Esophagus (tissue), 2 donors: ENCODE data around the gene SORCS3. TPM values are rescaled to one million over a fixed set of nuclear protein-coding genes. Genes with fewer than 3 reads are reported as not detected.

ENCODE experiments used
- H3K27ac ChIP-seq, 2 donors: one replicate each; pipeline ENCODE4 v1.5.1; 2013; ENCODE audit warnings: low read depth in 2 of 2, mild to moderate bottlenecking in 2 of 2, inconsistent platforms in 1 of 2, low read length in 1 of 2, moderate library complexity in 1 of 2
- H3K27me3 ChIP-seq, 2 donors: one replicate each; pipeline ENCODE4 v1.6.1; 2013; ENCODE audit warnings: low read length in 2 of 2, control low read depth in 1 of 2, mild to moderate bottlenecking in 1 of 2; ENCODE audit not compliant: insufficient read depth in 2 of 2, control insufficient read depth in 1 of 2
- H3K36me3 ChIP-seq, 2 donors: one replicate each; pipeline ENCODE4 v1.6.1; 2013; ENCODE audit warnings: low read length in 1 of 2; ENCODE audit not compliant: control insufficient read depth in 2 of 2, insufficient read depth in 2 of 2
- H3K4me1 ChIP-seq, 2 donors: one replicate each; pipeline ENCODE4 v1.6.1; 2013; ENCODE audit warnings: low read length in 1 of 2; ENCODE audit not compliant: control insufficient read depth in 2 of 2, insufficient read depth in 2 of 2
- H3K4me3 ChIP-seq, 2 donors: one replicate each; pipeline ENCODE4 v1.5.1; 2013; ENCODE audit warnings: low read length in 2 of 2, mild to moderate bottlenecking in 2 of 2, low read depth in 1 of 2, moderate library complexity in 1 of 2
- H3K9me3 ChIP-seq, 2 donors: one replicate each; pipeline ENCODE4 v1.6.1; 2013; ENCODE audit warnings: mild to moderate bottlenecking in 2 of 2, low read depth in 1 of 2, low read length in 1 of 2, moderate library complexity in 1 of 2; ENCODE audit not compliant: control insufficient read depth in 2 of 2, insufficient read depth in 1 of 2
- WGBS, 2 donors: extraction: QIAGEN DNeasy Blood & Tissue Kit; methylation state at CpG; one replicate each; pipeline ENCODE4 v1.1.7; 2013; 5-methylcytosine and 5-hydroxymethylcytosine counted together
- polyA plus RNA-seq, 2 donors: library from polyadenylated mRNA; stranded (reverse); fragments of 200-250 nt; gene quantifications; one replicate each; pipeline ENCODE4 v1.2.3, GENCODE V29; 2013
- donor health status: healthy with polysubstance abuse.
- donor health status: Bipolar disorder and iron deficiency.

Gene SORCS3
- polyA plus RNA-seq, 2 donors: 0.02 to 0.04 TPM

DNA sequence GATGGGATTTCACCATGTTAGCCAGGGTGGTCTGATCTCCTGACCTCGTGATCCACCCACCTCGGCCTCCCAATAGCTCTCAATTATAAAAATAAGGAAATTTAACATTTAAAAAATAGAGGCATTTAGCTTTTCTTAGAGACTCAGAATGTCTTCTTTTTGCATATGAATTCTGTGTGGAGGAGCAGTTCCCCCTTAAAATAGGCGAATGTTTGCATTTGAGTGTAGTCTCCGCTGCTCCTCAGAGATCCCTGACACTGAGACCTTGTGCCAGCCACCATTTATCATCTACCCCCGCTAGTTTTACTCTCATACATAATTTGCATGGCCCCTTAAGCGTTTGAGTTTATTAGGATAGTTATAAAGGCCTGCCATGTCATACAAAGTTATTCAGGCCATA, 461.9 kb downstream of the SORCS3 start:
- WGBS, 2 donors: 59 to 69% methylated on average over 6 of the region's 6 CpGs
- no peaks in the 10 kb centered on the region for H3K36me3 ChIP-seq
- no peak overlapping the region for H3K27ac ChIP-seq
- H3K27me3 ChIP-seq: peaks cover 0 to 3% of the 10 kb centered on the region in 2 donors
- H3K9me3 ChIP-seq: no peaks in the 10 kb centered on the region
- no peak overlapping the region for H3K4me3 ChIP-seq
- no peaks in the 10 kb centered on the region for H3K4me1 ChIP-seq

DNA sequence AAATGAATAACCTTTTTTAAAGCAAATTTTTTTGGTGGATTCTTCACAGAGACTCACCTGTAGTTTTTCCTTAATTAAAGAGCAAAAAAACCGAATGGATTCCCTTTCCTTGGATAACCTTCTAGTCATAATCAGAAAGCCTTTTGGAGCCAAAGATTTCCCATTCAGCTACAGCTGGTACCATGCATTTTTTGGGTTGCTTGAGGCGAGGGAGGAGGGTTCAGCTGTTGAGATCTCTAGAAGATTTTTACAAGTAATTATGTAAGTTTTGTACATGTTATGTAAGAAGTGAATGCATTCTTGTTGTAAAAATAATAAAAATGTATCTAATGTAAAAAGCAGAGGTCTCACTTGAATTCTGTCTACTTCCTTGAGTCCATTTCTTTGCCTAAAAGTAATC, 463.2 kb downstream of the SORCS3 start:
- Histone ChIP-seq H3K36me3 (no peaks in the 10 kb centered on the region), H3K27me3 (peaks cover 0 to 3% of the 10 kb centered on the region in 2 donors), H3K4me1 (no peaks in the 10 kb centered on the region), H3K27ac (no peak overlapping the region), H3K9me3 (no peaks in the 10 kb centered on the region), H3K4me3 (no peak overlapping the region)
- WGBS, 2 donors: 52 to 53% methylated on average over 2 of the region's 2 CpGs

DNA sequence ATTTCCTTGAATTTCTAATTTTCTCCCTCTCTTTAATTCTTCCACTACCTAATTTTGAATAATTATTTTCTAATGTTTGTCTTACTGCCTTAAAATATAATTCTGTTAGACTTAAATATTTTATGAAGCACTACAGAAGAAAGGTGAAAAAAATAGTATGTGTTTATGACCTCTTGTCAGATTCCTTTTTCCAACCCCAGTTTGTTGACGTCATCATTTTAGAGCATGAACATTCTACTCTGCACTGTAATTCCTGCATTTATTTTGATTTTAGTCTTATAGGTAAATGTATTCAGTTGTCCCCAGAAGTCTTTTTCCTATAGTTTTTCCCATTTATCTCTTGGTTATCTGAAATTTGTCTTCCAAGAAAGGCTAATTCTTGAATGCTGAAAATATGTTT, 468.1 kb downstream of the SORCS3 start:
- H3K27me3 ChIP-seq: peaks cover 0 to 3% of the 10 kb centered on the region in 2 donors
- no peaks in the 10 kb centered on the region for H3K9me3 ChIP-seq
- WGBS, 2 donors: 82 to 83% methylated on average over 1 of the region's 1 CpG
- no peak overlapping the region for H3K4me3 ChIP-seq
- H3K27ac ChIP-seq: no peak overlapping the region
- no peaks in the 10 kb centered on the region for H3K36me3 ChIP-seq
- no peaks in the 10 kb centered on the region for H3K4me1 ChIP-seq

DNA sequence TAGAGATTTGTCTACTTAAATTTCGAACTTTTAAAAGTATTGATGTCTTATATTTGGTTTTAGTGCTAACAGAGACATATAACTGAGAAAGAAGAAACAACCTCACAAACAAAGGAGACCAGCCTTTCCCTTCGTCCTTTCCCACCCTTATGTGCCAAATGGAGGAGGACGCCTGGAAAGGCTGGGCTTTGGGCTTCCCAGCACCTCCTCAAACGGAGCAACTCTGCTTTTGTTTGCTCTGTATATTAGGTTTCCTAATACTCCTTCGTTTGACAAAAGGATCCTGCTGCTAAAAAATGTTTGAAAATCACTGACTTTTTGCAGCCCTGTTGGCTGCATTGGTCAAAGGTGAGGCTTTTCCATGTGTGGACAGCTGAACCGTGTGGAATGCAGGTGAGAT, 471.8 kb downstream of the SORCS3 start:
- no peak overlapping the region for H3K4me3 ChIP-seq
- no peaks in the 10 kb centered on the region for H3K4me1 ChIP-seq
- no peaks in the 10 kb centered on the region for H3K9me3 ChIP-seq
- no peak overlapping the region for H3K27ac ChIP-seq
- peaks cover 0 to 3% of the 10 kb centered on the region in 2 donors for H3K27me3 ChIP-seq
- no peaks in the 10 kb centered on the region for H3K36me3 ChIP-seq
- WGBS, 2 donors: 36 to 42% methylated on average over 6 of the region's 6 CpGs

DNA sequence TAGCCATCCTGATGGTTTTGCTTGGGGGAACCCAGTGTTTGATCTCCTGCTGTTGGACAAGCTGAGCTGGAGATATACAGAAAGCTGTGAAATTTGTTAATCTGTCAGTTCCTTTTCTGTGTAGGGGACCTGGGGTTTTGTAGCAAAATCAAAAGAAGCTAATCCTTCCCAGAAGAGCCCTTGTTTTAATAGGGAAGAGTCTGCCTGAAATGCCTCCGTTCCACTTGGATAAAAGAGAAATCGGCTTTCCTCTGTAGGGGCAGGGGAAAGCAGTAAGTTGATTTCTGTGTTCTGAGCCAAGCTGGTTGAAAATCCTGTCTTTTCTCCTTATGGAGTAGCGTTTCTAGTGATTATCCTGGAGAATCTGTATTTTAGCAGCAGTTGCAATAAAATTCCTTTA, 472.6 kb downstream of the SORCS3 start:
- Histone ChIP-seq H3K4me1 (no peaks in the 10 kb centered on the region), H3K36me3 (no peaks in the 10 kb centered on the region), H3K27ac (no peak overlapping the region), H3K4me3 (no peak overlapping the region), H3K27me3 (peaks cover 0 to 3% of the 10 kb centered on the region in 2 donors), H3K9me3 (no peaks in the 10 kb centered on the region)
- 57 to 61% methylated on average over 3 of the region's 3 CpGs for WGBS, 2 donors

DNA sequence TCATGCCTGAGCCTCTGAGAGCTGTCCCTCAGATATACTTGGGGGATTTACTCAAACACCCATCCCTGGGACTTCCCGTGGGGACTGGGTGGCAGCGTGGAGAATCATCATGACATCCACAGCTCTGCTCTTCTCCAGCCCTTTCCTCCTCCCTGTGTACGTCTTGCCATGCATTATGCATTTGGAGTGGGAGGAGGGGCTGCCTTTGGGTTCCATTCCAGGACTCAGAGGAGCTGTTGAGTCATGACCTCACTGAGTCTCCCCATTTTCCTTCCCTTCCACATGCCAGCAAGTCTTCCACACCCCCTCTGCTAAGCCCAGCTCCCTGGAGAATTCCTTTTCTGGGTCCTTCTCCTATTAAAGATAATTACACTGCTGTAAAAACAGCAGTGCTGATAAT, 480.7 kb downstream of the SORCS3 start:
- H3K9me3 ChIP-seq: peaks cover 0 to 3% of the 10 kb centered on the region in 2 donors
- no peak overlapping the region for H3K4me3 ChIP-seq
- H3K27ac ChIP-seq: no peak overlapping the region
- no peaks in the 10 kb centered on the region for H3K36me3 ChIP-seq
- H3K4me1 ChIP-seq: no peaks in the 10 kb centered on the region
- H3K27me3 ChIP-seq: peaks cover 0 to 3% of the 10 kb centered on the region in 2 donors
- WGBS, 2 donors: 68 to 79% methylated on average over 3 of the region's 3 CpGs

DNA sequence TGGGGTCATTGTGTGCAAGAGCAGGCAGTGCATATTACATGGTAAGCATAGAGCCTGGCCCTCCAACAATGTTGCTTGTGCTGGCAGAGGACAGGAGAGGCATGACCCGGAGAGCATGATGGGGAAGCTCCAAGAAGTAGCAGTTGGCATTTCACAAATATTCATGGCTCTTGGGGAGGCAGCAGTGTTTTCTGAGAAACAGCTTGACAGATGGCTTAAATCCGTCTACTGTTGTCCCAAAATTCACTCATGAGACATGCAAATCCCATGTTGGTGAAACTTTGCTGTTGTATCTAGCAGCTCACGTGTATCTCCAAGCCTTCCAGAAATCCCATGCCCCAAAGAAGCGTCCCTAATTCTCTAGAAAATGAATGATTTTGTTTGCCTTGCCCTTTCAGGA, 487.0 kb downstream of the SORCS3 start:
- Histone ChIP-seq H3K27me3 (no peaks in the 10 kb centered on the region), H3K4me1 (no peaks in the 10 kb centered on the region), H3K27ac (no peak overlapping the region), H3K4me3 (no peak overlapping the region), H3K9me3 (no peaks in the 10 kb centered on the region), H3K36me3 (no peaks in the 10 kb centered on the region)
- 77 to 79% methylated on average over 4 of the region's 4 CpGs for WGBS, 2 donors

DNA sequence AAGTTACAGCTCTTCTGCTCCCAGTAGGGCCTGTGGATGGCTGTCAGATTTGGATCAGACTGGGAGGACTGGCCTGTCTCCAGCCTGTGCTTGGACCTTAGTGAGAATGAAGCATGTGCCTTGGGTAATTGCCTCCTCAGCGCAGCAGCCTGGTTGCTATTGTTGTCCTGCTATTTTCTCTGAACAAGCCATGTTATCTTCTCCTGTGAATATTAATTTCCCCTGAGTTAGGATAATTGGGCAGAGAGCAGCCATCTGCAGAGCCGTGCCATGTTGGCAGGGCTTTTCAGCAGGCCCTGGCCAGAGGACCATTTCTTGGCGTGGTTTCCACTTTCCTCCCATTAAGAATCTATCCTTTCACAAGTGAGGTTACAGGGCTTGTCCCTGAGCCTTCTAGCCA, 497.3 kb downstream of the SORCS3 start:
- H3K4me1 ChIP-seq: no peaks in the 10 kb centered on the region
- H3K9me3 ChIP-seq: no peaks in the 10 kb centered on the region
- H3K4me3 ChIP-seq: no peak overlapping the region
- no peak overlapping the region for H3K27ac ChIP-seq
- H3K36me3 ChIP-seq: no peaks in the 10 kb centered on the region
- 80 to 81% methylated on average over 3 of the region's 3 CpGs for WGBS, 2 donors
- no peaks in the 10 kb centered on the region for H3K27me3 ChIP-seq

DNA sequence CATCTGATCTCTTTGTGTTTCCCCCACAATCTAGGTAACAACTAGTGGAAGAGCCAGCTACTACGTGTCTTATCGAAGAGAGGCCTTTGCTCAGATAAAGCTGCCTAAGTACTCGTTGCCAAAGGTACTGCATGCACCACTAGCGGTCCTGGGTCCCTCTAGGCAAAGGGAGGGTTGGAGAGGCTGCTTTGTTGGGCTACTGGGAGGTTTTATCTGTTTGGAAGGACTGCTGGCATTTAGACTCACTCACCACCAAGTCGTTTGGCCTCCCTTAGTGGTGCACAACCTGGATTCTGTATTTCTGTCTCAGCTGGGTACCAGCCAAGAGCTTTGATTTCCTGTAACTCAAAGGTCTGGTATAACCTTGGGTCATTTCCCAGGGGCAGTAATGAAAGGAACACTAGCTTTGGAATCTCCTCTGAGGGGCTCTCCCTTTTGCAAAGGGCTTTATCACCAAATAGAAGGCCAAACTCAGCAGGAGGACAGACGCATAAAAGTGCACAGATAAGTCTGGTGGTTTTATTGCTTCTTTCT, 498.3 kb downstream of the SORCS3 start:
- no peaks in the 10 kb centered on the region for H3K27me3 ChIP-seq
- H3K9me3 ChIP-seq: no peaks in the 10 kb centered on the region
- no peak overlapping the region for H3K27ac ChIP-seq
- no peaks in the 10 kb centered on the region for H3K4me1 ChIP-seq
- 56 to 73% methylated on average over 6 of the region's 6 CpGs for WGBS, 2 donors
- no peak overlapping the region for H3K4me3 ChIP-seq
- no peaks in the 10 kb centered on the region for H3K36me3 ChIP-seq

DNA sequence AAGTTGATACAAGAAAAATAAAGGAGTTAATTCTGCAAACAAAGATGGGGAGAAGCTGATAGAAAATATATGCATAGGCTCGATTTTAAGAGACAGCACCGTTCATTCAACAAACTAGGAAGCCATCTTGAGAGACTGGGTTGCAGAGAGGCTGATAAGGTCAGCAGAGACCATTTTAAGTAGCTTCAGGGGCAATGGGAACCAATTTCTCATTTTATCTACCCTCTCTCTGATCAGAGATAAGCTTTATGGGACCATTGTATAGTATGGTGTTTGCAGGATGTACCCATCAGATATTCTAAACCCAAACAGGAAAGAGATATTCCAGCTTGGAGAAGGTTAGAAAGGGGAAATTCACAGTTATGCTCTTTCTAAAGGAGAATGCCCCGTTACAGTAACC, 499.5 kb downstream of the SORCS3 start:
- no peaks in the 10 kb centered on the region for H3K36me3 ChIP-seq
- no peaks in the 10 kb centered on the region for H3K9me3 ChIP-seq
- no peak overlapping the region for H3K4me3 ChIP-seq
- no peaks in the 10 kb centered on the region for H3K4me1 ChIP-seq
- H3K27ac ChIP-seq: no peak overlapping the region
- 78 to 80% methylated on average over 3 of the region's 3 CpGs for WGBS, 2 donors
- H3K27me3 ChIP-seq: no peaks in the 10 kb centered on the region
